ENCODE measurements around the gene ESAM. TPM values are rescaled to one million over a fixed set of nuclear protein-coding genes. Genes with fewer than 3 reads are reported as not detected.

ESAM gene
- total RNA-seq, 4 donors from 2014 or later = 18.7 to 91.6 (median 47.7) TPM

DNA sequence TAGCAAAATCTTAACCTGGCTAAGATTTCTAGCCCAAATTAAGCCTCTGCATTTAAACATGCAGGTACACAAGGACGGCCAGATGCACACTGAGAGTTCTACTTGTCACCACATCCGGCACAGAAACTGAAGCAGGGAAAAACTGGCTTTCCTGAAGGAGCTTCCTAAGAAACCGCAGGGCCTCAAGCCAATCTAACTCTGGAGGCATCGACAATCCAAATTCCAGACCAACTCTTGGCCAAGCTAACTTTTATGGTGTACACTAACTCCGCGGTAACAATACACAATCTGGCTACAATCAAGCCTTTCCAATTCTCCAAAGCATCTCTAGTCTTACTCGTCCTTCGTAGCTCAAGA, 36.9 kb upstream of the ESAM start:
- peak overlapping the region; percentile 50 to 91 for H3K4me3 ChIP-seq
- H3K27ac ChIP-seq = peak overlapping the region in 1 of 2 donors; percentile 96
- DNase-seq = no peak
- H3K4me1 ChIP-seq = no peaks in the 10 kb centered on the region
- no peaks in the 10 kb centered on the region for H3K9me3 ChIP-seq
- no peaks in the 10 kb centered on the region for H3K27me3 ChIP-seq
- TF ChIP-seq, protein P1, sequence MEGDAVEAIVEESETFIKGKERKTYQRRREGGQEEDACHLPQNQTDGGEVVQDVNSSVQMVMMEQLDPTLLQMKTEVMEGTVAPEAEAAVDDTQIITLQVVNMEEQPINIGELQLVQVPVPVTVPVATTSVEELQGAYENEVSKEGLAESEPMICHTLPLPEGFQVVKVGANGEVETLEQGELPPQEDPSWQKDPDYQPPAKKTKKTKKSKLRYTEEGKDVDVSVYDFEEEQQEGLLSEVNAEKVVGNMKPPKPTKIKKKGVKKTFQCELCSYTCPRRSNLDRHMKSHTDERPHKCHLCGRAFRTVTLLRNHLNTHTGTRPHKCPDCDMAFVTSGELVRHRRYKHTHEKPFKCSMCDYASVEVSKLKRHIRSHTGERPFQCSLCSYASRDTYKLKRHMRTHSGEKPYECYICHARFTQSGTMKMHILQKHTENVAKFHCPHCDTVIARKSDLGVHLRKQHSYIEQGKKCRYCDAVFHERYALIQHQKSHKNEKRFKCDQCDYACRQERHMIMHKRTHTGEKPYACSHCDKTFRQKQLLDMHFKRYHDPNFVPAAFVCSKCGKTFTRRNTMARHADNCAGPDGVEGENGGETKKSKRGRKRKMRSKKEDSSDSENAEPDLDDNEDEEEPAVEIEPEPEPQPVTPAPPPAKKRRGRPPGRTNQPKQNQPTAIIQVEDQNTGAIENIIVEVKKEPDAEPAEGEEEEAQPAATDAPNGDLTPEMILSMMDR (IDR thresholded peaks at IDR 0.05) = no peak
- TF ChIP-seq POLR2A (IDR thresholded peaks at IDR 0.05) = no peak
- intact Hi-C loops (cut with DNase I; ENCODE audit: low total_unique reads) = no loop called here
- no peaks in the 10 kb centered on the region for H3K36me3 ChIP-seq

DNA sequence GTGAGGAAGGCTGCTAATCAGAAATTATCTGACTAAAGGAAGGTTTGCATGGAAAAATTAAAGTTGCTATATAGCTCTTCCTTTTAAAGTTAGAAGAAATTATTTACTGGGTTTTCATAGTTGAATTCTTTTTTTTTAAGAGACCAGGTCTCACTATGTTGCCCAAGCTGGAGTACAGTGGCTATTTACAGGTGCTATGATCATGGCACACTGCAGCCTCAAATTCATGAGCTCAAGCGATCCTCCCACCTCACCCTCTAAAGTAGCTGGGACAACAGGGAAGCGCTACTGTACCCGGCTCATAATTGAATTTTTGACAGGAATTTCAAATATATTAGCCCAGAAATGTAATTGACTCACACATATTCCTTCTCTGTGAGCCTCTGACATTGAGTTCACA, 34.2 kb upstream of the ESAM start:
- no peaks in the 10 kb centered on the region for H3K36me3 ChIP-seq
- H3K9me3 ChIP-seq = no peaks in the 10 kb centered on the region
- intact Hi-C loops (cut with DNase I; ENCODE audit: low total_unique reads) = no loop called here
- H3K27me3 ChIP-seq = no peaks in the 10 kb centered on the region
- no peak for TF ChIP-seq POLR2A (IDR thresholded peaks at IDR 0.05)
- TF ChIP-seq, protein P1 (IDR thresholded peaks at IDR 0.05) = no peak
- no peak overlapping the region for H3K27ac ChIP-seq
- H3K4me1 ChIP-seq = no peaks in the 10 kb centered on the region
- DNase-seq = no peak
- no peak overlapping the region for H3K4me3 ChIP-seq

DNA sequence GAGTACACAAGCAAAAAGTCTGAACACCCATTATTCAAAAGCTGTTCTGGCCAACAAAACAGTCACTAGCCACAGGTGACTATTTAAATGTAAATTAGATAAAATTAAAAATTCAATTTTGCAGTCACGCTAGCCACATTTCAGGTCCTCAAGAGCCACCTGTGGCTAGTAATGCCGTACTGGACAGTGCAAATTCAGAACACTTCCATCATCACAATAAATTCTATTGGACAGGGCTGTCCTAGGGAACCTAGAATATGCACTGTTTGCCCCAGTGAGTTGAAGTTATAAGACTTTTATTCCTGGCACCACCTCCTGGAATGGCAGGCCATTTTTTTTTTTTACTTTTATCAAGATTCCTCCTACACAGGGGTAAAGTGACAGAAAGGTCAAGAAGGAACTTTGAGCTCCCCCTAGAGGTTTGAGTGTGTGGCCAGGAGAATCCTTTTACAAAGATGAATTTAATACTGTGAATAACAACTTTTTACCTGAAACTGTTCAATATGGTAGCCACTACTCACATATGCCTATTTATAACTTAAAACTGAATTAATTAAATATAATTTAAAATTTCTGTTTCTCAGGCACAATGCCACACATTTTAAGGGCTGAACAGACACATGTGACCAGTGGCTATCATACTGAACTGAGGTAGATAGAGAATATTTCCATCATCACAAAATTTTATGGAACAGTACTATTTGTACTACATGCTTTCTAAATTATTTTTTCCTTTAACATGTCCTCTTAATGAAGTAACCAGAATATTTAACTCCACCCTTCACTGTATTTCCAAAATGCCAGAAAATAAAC, 31.6 kb upstream of the ESAM start:
- H3K36me3 ChIP-seq = no peaks in the 10 kb centered on the region
- no peak overlapping the region for H3K4me3 ChIP-seq
- intact Hi-C loops (cut with DNase I; ENCODE audit: low total_unique reads) = no loop called here
- H3K27me3 ChIP-seq = no peaks in the 10 kb centered on the region
- TF ChIP-seq POLR2A (IDR thresholded peaks at IDR 0.05) = no peak
- TF ChIP-seq, protein P1 (IDR thresholded peaks at IDR 0.05) = peak in 3 of 4 experiments; percentile 32 to 41 (median 37)
- no peak for DNase-seq
- no peaks in the 10 kb centered on the region for H3K9me3 ChIP-seq
- no peak overlapping the region for H3K27ac ChIP-seq
- no peaks in the 10 kb centered on the region for H3K4me1 ChIP-seq

DNA sequence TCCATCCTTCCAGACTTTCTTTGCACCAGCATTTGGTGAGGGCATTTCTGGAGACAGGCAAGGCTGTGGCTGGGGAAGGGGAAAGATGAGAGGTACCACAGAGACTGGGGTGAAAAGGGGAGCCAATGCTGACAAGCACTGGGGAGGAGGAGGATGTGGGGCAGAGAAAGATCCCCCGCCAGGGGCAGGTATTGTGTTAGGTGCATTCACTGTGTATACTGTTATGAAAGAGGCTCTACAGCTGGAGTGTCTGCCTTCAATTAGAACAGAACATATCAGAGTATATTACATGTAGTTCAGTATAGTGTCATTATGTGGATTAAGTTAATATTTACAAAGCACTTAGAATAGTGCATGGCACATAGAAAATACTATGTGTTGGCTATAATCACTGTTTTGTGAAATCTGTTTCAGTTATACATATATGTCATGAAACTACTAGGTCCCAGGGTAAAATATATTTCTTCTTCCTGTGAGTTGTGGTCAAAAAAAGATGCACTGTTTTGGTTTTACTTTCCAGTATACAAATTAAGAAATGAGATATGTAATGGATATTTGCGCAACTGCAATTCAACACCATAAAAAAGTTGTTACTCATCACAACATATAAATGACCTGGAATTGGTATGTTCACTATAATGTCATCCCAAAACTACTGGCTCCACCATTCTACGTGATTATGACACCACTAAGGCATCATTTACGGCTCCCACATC, 29.7 kb upstream of the ESAM start:
- Histone ChIP-seq H3K36me3 (no peaks in the 10 kb centered on the region), H3K9me3 (no peaks in the 10 kb centered on the region), H3K27me3 (no peaks in the 10 kb centered on the region), H3K4me1 (no peaks in the 10 kb centered on the region), H3K27ac (no peak overlapping the region), H3K4me3 (no peak overlapping the region)
- intact Hi-C loops (cut with DNase I; ENCODE audit: low total_unique reads) = no loop called here
- DNase-seq = no peak
- no peak for TF ChIP-seq POLR2A (IDR thresholded peaks at IDR 0.05)
- TF ChIP-seq, protein P1 (IDR thresholded peaks at IDR 0.05) = no peak

DNA sequence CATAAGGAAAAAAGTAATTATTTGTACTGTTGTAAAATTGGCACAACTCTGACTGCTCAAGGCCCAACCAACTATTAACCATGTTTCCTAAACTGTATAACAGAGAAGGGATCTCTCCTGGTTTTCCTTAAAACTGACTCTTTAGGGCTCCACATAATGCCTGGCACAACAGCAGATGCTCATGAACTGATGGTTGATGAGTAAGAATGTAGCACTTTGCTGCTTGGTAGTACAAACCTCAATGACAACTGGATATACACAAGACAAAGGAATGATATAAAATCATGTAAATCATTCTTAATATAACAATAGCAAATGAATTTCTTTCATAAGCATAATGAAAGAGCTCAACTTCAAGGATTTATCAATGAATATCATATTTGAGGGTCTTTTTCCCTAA, 26.4 kb upstream of the ESAM start:
- no peak overlapping the region for H3K27ac ChIP-seq
- TF ChIP-seq, protein P1 (IDR thresholded peaks at IDR 0.05) = no peak
- TF ChIP-seq POLR2A (IDR thresholded peaks at IDR 0.05) = no peak
- intact Hi-C loops (cut with DNase I; ENCODE audit: low total_unique reads) = no loop called here
- H3K4me3 ChIP-seq = no peak overlapping the region
- DNase-seq = no peak
- no peaks in the 10 kb centered on the region for H3K27me3 ChIP-seq
- no peaks in the 10 kb centered on the region for H3K4me1 ChIP-seq
- no peaks in the 10 kb centered on the region for H3K9me3 ChIP-seq
- no peaks in the 10 kb centered on the region for H3K36me3 ChIP-seq
